Neural cell (in vitro differentiated cells): Measurements from ENCODE around the gene CTXND1. TPM values are rescaled to one million over a fixed set of nuclear protein-coding genes. Genes with fewer than 3 reads are reported as not detected.

Experiments used
- H2AFZ ChIP-seq: fragments of 200-600, 300-800 bp; sonication (generic), shearing (Covaris generic); 2 replicates; pipeline ENCODE4 v1.6.0; 2014; ENCODE audit warnings: low read depth, mild to moderate bottlenecking, antibody characterized with exemption, low read length, moderate library complexity
- H3F3A ChIP-seq: fragments of 200-600 bp; shearing (Covaris generic); 2 replicates; pipeline ENCODE4 v1.6.1; 2016; ENCODE audit warnings: mild to moderate bottlenecking, moderate library complexity, mixed read lengths, antibody characterized with exemption, low read length; ENCODE audit not compliant: insufficient read depth, poor library complexity, severe bottlenecking
- H3K27ac ChIP-seq: fragments of 200-600, 300-800 bp; sonication (generic), shearing (Covaris generic); 2 replicates; pipeline ENCODE4 v1.5.1; 2014; ENCODE audit warnings: mild to moderate bottlenecking, low read length, moderate library complexity
- H3K27me3 ChIP-seq: fragments of 300-800, 200-600 bp; sonication (generic), shearing (Covaris generic); 2 replicates; pipeline ENCODE4 v1.6.0; 2014; ENCODE audit warnings: mild to moderate bottlenecking, low read depth, low read length, moderate library complexity; ENCODE audit not compliant: insufficient read depth
- H3K36me3 ChIP-seq: fragments of 300-800, 200-600 bp; sonication (generic), shearing (Covaris generic); 2 replicates; pipeline ENCODE4 v1.5.1; 2014; ENCODE audit warnings: mild to moderate bottlenecking, antibody characterized with exemption, low read length, moderate library complexity; ENCODE audit not compliant: insufficient read depth
- H3K4me2 ChIP-seq: fragments of 300-800, 200-600 bp; sonication (generic), shearing (Covaris generic); 2 replicates; pipeline ENCODE4 v1.6.0; 2014; ENCODE audit warnings: mild to moderate bottlenecking, low read length
- H3K4me3 ChIP-seq: fragments of 300-800, 200-600 bp; sonication (generic), shearing (Covaris generic); 2 replicates; pipeline ENCODE4 v1.5.1; 2014; ENCODE audit warnings: mild to moderate bottlenecking, low read length, moderate library complexity
- H3K79me2 ChIP-seq: fragments of 200-600 bp; shearing (Covaris generic); replicated peaks from 2 replicates; pipeline ENCODE4 v1.6.0; 2014; ENCODE audit warnings: mild to moderate bottlenecking, low read length, moderate library complexity; ENCODE audit not compliant: insufficient read depth
- H3K9ac ChIP-seq: fragments of 300-800, 200-600 bp; sonication (generic), shearing (Covaris generic); 2 replicates; pipeline ENCODE4 v1.6.1; 2016; ENCODE audit warnings: mild to moderate bottlenecking, low read length, mixed read lengths
- H3K9me2 ChIP-seq: fragments of 200-600 bp; shearing (Covaris generic); 2 replicates; pipeline ENCODE4 v1.6.1; 2016; ENCODE audit warnings: mild to moderate bottlenecking, low read length, mixed read lengths; ENCODE audit not compliant: insufficient read depth
- H3K9me3 ChIP-seq: fragments of 200-600, 300-800 bp; sonication (generic), shearing (Covaris generic); 2 replicates; pipeline ENCODE4 v1.6.1; 2016; ENCODE audit warnings: mild to moderate bottlenecking, mixed run types, low read length, moderate library complexity, mixed read lengths
- H4K20me1 ChIP-seq: fragments of 200-600 bp; shearing (Covaris generic); 2 replicates; pipeline ENCODE4 v1.6.1; 2016; ENCODE audit warnings: mild to moderate bottlenecking, mixed run types; ENCODE audit not compliant: insufficient read depth
- EP300 ChIP-seq: fragments of 450-650 bp; conservative IDR thresholded peaks from 2 replicates; pipeline ENCODE4 v1.6.1; 2014; ENCODE audit warnings: antibody characterized with exemption, mild to moderate bottlenecking, moderate library complexity; ENCODE audit not compliant: poor library complexity, severe bottlenecking
- EZH2 ChIP-seq: fragments of 200-600, 300-800 bp; shearing (Covaris generic), sonication (generic); IDR thresholded peaks from 2 replicates; pipeline ENCODE4 v1.6.1; 2014; ENCODE audit warnings: antibody characterized with exemption, low read length, borderline replicate concordance, mild to moderate bottlenecking; ENCODE audit not compliant: insufficient read depth, poor library complexity, severe bottlenecking
- MXI1 ChIP-seq: fragments of 450-650 bp; conservative IDR thresholded peaks from 2 replicates; pipeline ENCODE4 v1.6.1; 2014; ENCODE audit warnings: antibody characterized with exemption, mild to moderate bottlenecking; ENCODE audit not compliant: poor library complexity, severe bottlenecking
- POLR2AphosphoS5 ChIP-seq: IDR thresholded peaks from 2 replicates; pipeline ENCODE4 v1.6.1; 2012
- RAD21 ChIP-seq: fragments of 450-650 bp; conservative IDR thresholded peaks from 2 replicates; pipeline ENCODE4 v1.6.1; 2014; ENCODE audit warnings: antibody characterized with exemption, mild to moderate bottlenecking, moderate library complexity
- SMC3 ChIP-seq: fragments of 450-650 bp; conservative IDR thresholded peaks from 2 replicates; pipeline ENCODE4 v1.6.1; 2014; ENCODE audit warnings: antibody characterized with exemption, mild to moderate bottlenecking, moderate library complexity; ENCODE audit not compliant: poor library complexity
- TAF1 ChIP-seq: IDR thresholded peaks from 2 replicates; pipeline ENCODE4 v1.6.1; 2012; ENCODE audit warnings: low read depth
- polyA plus RNA-seq: library from polyadenylated mRNA; depleted of rRNA; stranded (reverse); fragments of >200 nt; gene quantifications from 2 replicates; pipeline ENCODE4 v1.2.3, GENCODE V29; 2014
- TF ChIP-seq, protein P1 (sequence below): IDR thresholded peaks from 2 replicates; pipeline ENCODE4 v1.6.1; 2012; ENCODE audit warnings: borderline replicate concordance
- TF ChIP-seq, protein P2 (sequence below): fragments of 450-650 bp; IDR thresholded peaks from 2 replicates; pipeline ENCODE4 v1.5.1; 2014; ENCODE audit warnings: antibody characterized with exemption, mild to moderate bottlenecking, moderate library complexity; ENCODE audit not compliant: poor library complexity, severe bottlenecking

The CTXND1 gene
- polyA plus RNA-seq, 1 donor from 2014 or later, result not detected

DNA sequence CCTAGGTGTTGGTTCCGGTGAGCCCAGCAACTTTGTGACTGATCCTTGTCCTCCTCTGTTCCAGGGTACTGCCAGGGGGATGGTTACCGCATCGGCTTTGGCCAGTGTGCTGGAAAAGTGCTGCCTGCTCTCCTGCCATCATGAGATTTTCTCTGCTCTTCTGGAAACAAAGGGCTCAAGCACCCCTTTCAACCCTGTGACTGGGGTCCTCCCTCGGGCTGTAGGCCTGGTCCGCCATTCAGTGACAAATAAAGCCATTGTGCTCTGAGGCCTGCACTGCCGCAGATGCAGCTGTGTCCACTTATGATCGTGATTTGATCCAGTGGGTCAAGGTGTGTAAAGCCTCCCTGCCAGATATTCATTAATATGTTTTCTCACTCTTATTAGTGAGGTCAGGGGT, 65.9 kb downstream of the CTXND1 start:
- H4K20me1 ChIP-seq, result no peaks in the 10 kb centered on the region
- no peaks in the 10 kb centered on the region for H3F3A ChIP-seq
- no peaks in the 10 kb centered on the region for H3K9me3 ChIP-seq
- TF ChIP-seq TAF1 (no peak), SMC3 (no peak), MXI1 (no peak)
- TF ChIP-seq, protein P1, sequence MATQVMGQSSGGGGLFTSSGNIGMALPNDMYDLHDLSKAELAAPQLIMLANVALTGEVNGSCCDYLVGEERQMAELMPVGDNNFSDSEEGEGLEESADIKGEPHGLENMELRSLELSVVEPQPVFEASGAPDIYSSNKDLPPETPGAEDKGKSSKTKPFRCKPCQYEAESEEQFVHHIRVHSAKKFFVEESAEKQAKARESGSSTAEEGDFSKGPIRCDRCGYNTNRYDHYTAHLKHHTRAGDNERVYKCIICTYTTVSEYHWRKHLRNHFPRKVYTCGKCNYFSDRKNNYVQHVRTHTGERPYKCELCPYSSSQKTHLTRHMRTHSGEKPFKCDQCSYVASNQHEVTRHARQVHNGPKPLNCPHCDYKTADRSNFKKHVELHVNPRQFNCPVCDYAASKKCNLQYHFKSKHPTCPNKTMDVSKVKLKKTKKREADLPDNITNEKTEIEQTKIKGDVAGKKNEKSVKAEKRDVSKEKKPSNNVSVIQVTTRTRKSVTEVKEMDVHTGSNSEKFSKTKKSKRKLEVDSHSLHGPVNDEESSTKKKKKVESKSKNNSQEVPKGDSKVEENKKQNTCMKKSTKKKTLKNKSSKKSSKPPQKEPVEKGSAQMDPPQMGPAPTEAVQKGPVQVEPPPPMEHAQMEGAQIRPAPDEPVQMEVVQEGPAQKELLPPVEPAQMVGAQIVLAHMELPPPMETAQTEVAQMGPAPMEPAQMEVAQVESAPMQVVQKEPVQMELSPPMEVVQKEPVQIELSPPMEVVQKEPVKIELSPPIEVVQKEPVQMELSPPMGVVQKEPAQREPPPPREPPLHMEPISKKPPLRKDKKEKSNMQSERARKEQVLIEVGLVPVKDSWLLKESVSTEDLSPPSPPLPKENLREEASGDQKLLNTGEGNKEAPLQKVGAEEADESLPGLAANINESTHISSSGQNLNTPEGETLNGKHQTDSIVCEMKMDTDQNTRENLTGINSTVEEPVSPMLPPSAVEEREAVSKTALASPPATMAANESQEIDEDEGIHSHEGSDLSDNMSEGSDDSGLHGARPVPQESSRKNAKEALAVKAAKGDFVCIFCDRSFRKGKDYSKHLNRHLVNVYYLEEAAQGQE, result no peak
- TF ChIP-seq, protein P2, sequence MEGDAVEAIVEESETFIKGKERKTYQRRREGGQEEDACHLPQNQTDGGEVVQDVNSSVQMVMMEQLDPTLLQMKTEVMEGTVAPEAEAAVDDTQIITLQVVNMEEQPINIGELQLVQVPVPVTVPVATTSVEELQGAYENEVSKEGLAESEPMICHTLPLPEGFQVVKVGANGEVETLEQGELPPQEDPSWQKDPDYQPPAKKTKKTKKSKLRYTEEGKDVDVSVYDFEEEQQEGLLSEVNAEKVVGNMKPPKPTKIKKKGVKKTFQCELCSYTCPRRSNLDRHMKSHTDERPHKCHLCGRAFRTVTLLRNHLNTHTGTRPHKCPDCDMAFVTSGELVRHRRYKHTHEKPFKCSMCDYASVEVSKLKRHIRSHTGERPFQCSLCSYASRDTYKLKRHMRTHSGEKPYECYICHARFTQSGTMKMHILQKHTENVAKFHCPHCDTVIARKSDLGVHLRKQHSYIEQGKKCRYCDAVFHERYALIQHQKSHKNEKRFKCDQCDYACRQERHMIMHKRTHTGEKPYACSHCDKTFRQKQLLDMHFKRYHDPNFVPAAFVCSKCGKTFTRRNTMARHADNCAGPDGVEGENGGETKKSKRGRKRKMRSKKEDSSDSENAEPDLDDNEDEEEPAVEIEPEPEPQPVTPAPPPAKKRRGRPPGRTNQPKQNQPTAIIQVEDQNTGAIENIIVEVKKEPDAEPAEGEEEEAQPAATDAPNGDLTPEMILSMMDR, result no peak
- H3K36me3 ChIP-seq, result no peaks in the 10 kb centered on the region
- H3K79me2 ChIP-seq, result no peaks in the 10 kb centered on the region
- H3K4me2 ChIP-seq, result no peak overlapping the region
- no peak overlapping the region for H3K4me3 ChIP-seq
- no peaks in the 10 kb centered on the region for H3K27me3 ChIP-seq
- no peak overlapping the region for H3K9ac ChIP-seq
- no peak overlapping the region for H2AFZ ChIP-seq
- H3K27ac ChIP-seq, result no peak overlapping the region
- no peaks in the 10 kb centered on the region for H3K9me2 ChIP-seq

DNA sequence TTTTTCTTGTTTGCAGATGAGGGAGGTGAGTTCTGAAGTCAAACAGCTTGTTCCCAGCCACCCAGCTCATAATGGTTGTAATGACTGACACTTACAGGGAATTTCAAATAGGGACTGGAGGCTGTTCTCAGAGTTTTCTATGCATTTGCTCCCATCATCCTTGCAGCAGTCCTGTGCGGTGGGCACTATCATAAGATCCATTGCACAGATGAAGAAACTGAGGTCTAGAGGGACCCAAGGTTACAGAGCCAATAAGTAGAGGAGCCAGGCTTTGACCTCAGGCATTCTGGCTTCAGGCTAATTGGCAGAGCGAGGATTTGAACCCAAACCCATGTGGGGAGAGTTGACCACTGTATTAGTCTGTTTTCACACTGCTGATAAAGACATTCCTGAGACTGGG, 66.9 kb downstream of the CTXND1 start:
- no peaks in the 10 kb centered on the region for H4K20me1 ChIP-seq
- no peak overlapping the region for H3K9ac ChIP-seq
- H3F3A ChIP-seq, result no peaks in the 10 kb centered on the region
- H3K27ac ChIP-seq, result no peak overlapping the region
- H3K9me3 ChIP-seq, result no peaks in the 10 kb centered on the region
- H3K36me3 ChIP-seq, result no peaks in the 10 kb centered on the region
- no peaks in the 10 kb centered on the region for H3K79me2 ChIP-seq
- no peak overlapping the region for H2AFZ ChIP-seq
- no peak overlapping the region for H3K4me3 ChIP-seq
- H3K27me3 ChIP-seq, result no peaks in the 10 kb centered on the region
- no peak overlapping the region for H3K4me2 ChIP-seq
- H3K9me2 ChIP-seq, result no peaks in the 10 kb centered on the region
- TF ChIP-seq EP300, result no peak
- TF ChIP-seq SMC3, result no peak
- TF ChIP-seq TAF1, result no peak
- no peak for TF ChIP-seq MXI1

DNA sequence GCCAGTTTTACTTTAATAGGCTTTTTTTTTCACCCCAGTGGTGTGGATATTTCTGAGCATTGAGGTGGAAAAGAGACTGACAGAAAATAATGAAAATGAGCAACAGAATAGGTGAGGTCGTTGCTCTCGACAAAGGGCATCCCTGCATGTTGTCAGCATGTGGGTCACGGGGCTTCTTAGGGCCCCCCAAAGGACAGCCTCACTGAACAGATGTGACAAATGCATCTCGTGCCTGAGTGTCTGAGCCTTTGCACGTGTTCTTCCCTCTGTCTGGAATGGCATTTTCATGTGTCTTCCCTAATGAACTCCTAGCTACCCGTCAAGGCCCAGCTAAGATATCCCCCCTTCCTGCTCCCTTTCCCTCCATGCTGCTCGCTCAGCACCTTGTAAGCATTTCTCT, 67.5 kb downstream of the CTXND1 start:
- no peak overlapping the region for H3K9ac ChIP-seq
- no peaks in the 10 kb centered on the region for H3K36me3 ChIP-seq
- H2AFZ ChIP-seq, result no peak overlapping the region
- H3K4me2 ChIP-seq, result no peak overlapping the region
- H3K4me3 ChIP-seq, result no peak overlapping the region
- no peaks in the 10 kb centered on the region for H3K9me3 ChIP-seq
- TF ChIP-seq SMC3 (no peak), EZH2 (no peak), POLR2AphosphoS5 (no peak), EP300 (no peak), RAD21 (no peak), TAF1 (no peak), MXI1 (no peak)
- TF ChIP-seq, protein P2, result no peak
- TF ChIP-seq, protein P1, result no peak
- no peaks in the 10 kb centered on the region for H3K79me2 ChIP-seq
- H3F3A ChIP-seq, result no peaks in the 10 kb centered on the region
- H3K27me3 ChIP-seq, result no peaks in the 10 kb centered on the region
- no peaks in the 10 kb centered on the region for H4K20me1 ChIP-seq
- H3K27ac ChIP-seq, result no peak overlapping the region
- no peaks in the 10 kb centered on the region for H3K9me2 ChIP-seq
